Islet precursor cell (in vitro differentiated cells): ENCODE measurements around the gene PTK7.
A peak's percentile ranks its signal among the peaks of the same experiment; 100 is the strongest.
"Not testable (repeated sequence)": the region's sequence is repeated elsewhere in the genome, so short reads cannot be mapped to it uniquely, and the experiment has no call there.

Source experiments
- DNase-seq: peaks from one replicate; pipeline ENCODE4 v3.0.0-alpha.2; 2018

Gene PTK7

GRCh38 chr6:43075670-43076463 is at the start of gene PTK7:
TSS of gene PTK7 (plus strand) at chr6:43076314. CDS start at chr6:43076489, 175 bp downstream.
- peak; percentile 94 for DNase-seq

GRCh38 chr6:43026365-43026764 is 49.7 kb upstream of the PTK7 start:
- no peak for DNase-seq

GRCh38 chr6:43029120-43029519 is 47.0 kb upstream of the PTK7 start:
- DNase-seq, result no peak

- no peak for DNase-seq
Measured at GRCh38 chr6:43032326-43032725, 43.8 kb upstream of the PTK7 start.

- DNase-seq, result no peak
Measured at GRCh38 chr6:43033496-43034189, 42.5 kb upstream of the PTK7 start.

GRCh38 chr6:43034190-43034525 is 42.0 kb upstream of the PTK7 start:
- DNase-seq, result no peak

GRCh38 chr6:43035495-43036194 is 40.5 kb upstream of the PTK7 start:
- no peak for DNase-seq

GRCh38 chr6:43036712-43037111 is 39.4 kb upstream of the PTK7 start:
- DNase-seq, result no peak

- DNase-seq, result no peak
Measured at GRCh38 chr6:43037197-43037596, 38.9 kb upstream of the PTK7 start.

GRCh38 chr6:43037706-43038105 is 38.4 kb upstream of the PTK7 start:
- no peak for DNase-seq

- no peak for DNase-seq
Measured at GRCh38 chr6:43038727-43039126, 37.4 kb upstream of the PTK7 start.

- DNase-seq, result no peak
Measured at GRCh38 chr6:43040542-43041257, 35.4 kb upstream of the PTK7 start.

GRCh38 chr6:43041475-43041874 is 34.6 kb upstream of the PTK7 start:
- DNase-seq, result not testable (repeated sequence)

- no peak for DNase-seq
Measured at GRCh38 chr6:43043310-43043709, 32.8 kb upstream of the PTK7 start.

GRCh38 chr6:43045371-43045930 is 30.7 kb upstream of the PTK7 start:
- no peak for DNase-seq

GRCh38 chr6:43047998-43048397 is 28.1 kb upstream of the PTK7 start:
- DNase-seq, result no peak

- no peak for DNase-seq
Measured at GRCh38 chr6:43050981-43051380, 25.1 kb upstream of the PTK7 start.

GRCh38 chr6:43052225-43052841 is 23.8 kb upstream of the PTK7 start:
- no peak for DNase-seq

- peak; percentile 69 for DNase-seq
Measured at GRCh38 chr6:43052842-43053544, 23.1 kb upstream of the PTK7 start.

GRCh38 chr6:43053545-43054205 is 22.4 kb upstream of the PTK7 start, which contains the start of gene CUL7:
TSS of gene CUL7 (minus strand) at chr6:43053851. CDS start at chr6:43052788, 1,063 bp downstream.
- DNase-seq, result peak; percentile 96
